Body of pancreas (tissue), 4 donors: ENCODE data around the gene ADAM11.

Source experiments
- CTCF ChIP-seq, 7 experiments: fragments of 450-650 bp in 4 of 7; fragments of 200-600 bp in 3 of 7; sonication (generic) in 3 of 7; IDR thresholded peaks; one replicate each; pipeline ENCODE4 v1.5.1; 2016 to 2019; ENCODE audit warnings: antibody characterized with exemption in 7 of 7
- POLR2A ChIP-seq, 3 donors: fragments of 450-650 bp; IDR thresholded peaks; one replicate each; pipeline ENCODE4 v1.6.1; 2016; ENCODE audit warnings: antibody characterized with exemption in 3 of 3, mild to moderate bottlenecking in 2 of 3

- TF ChIP-seq CTCF (IDR thresholded peaks at IDR 0.05) (no peak), POLR2A (IDR thresholded peaks at IDR 0.05) (no peak)
These were observed 27.8 kb downstream of the ADAM11 start for GRCh38 chr17:44786551-44787081.
